Chondrocyte (in vitro differentiated cells): ENCODE data around the gene PDZRN3. TPM values are rescaled to one million over a fixed set of nuclear protein-coding genes. Genes with fewer than 3 reads are reported as not detected.

Experiments
- DNase-seq: peaks from one replicate; pipeline ENCODE4 v3.0.0; 2021; ENCODE audit warnings: mixed read lengths, low spot score
- H3K27ac Mint-ChIP-seq: one replicate; pipeline ENCODE4 v1.8.0; 2021; ENCODE audit warnings: mild to moderate bottlenecking, moderate library complexity, mixed read lengths; ENCODE audit not compliant: unreplicated experiment
- H3K27me3 Mint-ChIP-seq: 2 replicates; pipeline ENCODE4 v1.8.0; 2021; ENCODE audit warnings: low read depth, mixed read lengths
- H3K36me3 Mint-ChIP-seq: 2 replicates; pipeline ENCODE4 v1.8.0; 2021; ENCODE audit warnings: low read depth, mixed read lengths
- H3K4me1 Mint-ChIP-seq: 2 replicates; pipeline ENCODE4 v1.8.0; 2021; ENCODE audit warnings: low read depth, mild to moderate bottlenecking, mixed read lengths
- H3K4me3 Mint-ChIP-seq: one replicate; pipeline ENCODE4 v1.8.0; 2021; ENCODE audit warnings: mild to moderate bottlenecking, moderate library complexity, mixed read lengths; ENCODE audit not compliant: unreplicated experiment
- H3K9me3 Mint-ChIP-seq: 2 replicates; pipeline ENCODE4 v1.8.0; 2021; ENCODE audit warnings: low read depth, mixed read lengths
- total RNA-seq: library from RNA; stranded (reverse); gene quantifications from 3 replicates; pipeline ENCODE4 v1.2.1, GENCODE V29; 2021
- TF ChIP-seq, protein P1 (sequence below): fragments of 200-600 bp; sonication (generic); IDR thresholded peaks from 2 replicates; pipeline ENCODE4 v1.5.0; 2021; ENCODE audit warnings: antibody characterized with exemption, mild to moderate bottlenecking, moderate library complexity

PDZRN3 gene
- total RNA-seq, 1 donor from 2014 or later, result 19.4 TPM

DNA sequence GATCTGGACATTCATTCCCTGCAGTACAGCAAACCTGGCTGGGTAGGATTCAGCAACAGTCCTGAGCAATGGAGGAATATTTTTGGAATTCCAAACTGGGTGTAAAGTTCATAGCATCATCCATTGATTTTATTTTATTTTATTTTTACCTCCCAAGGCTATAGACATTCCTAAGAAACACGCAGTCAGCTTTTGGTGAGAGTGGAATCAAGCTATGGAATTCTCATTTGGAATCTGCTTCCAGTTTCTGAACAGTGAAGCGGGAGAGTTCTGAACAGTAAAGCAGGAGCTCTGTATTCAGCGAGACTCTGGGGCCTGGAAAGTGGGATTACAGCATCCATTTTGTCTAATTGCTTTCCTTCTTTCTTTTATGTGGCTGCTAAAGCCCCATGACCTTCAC, 1.4 kb upstream of the PDZRN3 start:
- Mint-ChIP-seq H3K36me3 (no peaks in the 10 kb centered on the region), H3K27ac (no peak overlapping the region), H3K4me1 (peaks cover 50% of the 10 kb centered on the region), H3K27me3 (no peaks in the 10 kb centered on the region), H3K9me3 (no peaks in the 10 kb centered on the region), H3K4me3 (peak overlapping the region; percentile 79)
- TF ChIP-seq, protein P1, sequence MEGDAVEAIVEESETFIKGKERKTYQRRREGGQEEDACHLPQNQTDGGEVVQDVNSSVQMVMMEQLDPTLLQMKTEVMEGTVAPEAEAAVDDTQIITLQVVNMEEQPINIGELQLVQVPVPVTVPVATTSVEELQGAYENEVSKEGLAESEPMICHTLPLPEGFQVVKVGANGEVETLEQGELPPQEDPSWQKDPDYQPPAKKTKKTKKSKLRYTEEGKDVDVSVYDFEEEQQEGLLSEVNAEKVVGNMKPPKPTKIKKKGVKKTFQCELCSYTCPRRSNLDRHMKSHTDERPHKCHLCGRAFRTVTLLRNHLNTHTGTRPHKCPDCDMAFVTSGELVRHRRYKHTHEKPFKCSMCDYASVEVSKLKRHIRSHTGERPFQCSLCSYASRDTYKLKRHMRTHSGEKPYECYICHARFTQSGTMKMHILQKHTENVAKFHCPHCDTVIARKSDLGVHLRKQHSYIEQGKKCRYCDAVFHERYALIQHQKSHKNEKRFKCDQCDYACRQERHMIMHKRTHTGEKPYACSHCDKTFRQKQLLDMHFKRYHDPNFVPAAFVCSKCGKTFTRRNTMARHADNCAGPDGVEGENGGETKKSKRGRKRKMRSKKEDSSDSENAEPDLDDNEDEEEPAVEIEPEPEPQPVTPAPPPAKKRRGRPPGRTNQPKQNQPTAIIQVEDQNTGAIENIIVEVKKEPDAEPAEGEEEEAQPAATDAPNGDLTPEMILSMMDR, result no peak
- no peak for DNase-seq

DNA sequence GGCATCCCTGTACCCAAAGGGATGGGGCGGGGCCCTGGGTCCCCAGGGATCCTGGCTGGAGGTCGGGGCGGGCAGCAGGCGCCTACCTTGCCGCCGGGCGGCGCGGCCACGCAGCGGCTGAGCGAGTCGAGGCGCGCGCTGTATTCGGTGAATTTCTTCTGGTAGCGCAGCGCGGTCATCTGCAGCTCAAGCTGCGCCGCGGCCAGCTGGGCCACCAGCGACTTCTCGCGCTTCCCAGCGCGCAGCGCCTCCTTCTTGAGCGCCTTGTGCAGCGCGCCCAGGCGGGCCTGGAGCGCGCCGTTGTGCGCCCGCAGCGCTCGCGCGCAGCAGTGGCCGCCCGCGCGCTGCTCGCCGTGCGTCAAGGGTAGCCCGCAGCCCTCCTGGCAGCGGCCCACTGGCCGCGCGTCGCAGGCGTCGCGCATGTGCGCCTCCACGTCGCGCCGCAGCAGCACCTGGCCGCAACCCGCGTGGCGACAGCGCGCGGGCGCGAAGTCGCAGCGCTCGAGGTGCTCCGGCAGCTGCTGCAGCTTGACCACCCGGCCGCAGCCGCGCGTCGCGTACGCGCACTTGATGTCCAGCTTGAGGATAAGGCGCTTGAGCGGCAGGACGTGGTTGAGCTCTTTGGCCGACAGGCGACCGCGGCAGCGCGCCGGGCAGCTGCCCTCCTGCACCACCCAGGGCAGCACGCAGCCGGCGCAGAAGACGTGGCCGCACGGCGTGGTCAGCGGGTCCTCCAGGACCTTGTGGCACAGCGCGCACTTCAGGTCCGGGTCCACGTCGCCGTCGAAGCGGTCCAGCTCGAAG, 522 bp downstream of the PDZRN3 start:
- peak; percentile 93 for DNase-seq
- H3K36me3 Mint-ChIP-seq, result no peaks in the 10 kb centered on the region
- H3K27ac Mint-ChIP-seq, result no peak overlapping the region
- H3K27me3 Mint-ChIP-seq, result no peaks in the 10 kb centered on the region
- H3K9me3 Mint-ChIP-seq, result no peaks in the 10 kb centered on the region
- peaks cover 60% of the 10 kb centered on the region for H3K4me1 Mint-ChIP-seq
- peak overlapping the region; percentile 79 for H3K4me3 Mint-ChIP-seq
- TF ChIP-seq, protein P1, result peak; percentile 61

DNA sequence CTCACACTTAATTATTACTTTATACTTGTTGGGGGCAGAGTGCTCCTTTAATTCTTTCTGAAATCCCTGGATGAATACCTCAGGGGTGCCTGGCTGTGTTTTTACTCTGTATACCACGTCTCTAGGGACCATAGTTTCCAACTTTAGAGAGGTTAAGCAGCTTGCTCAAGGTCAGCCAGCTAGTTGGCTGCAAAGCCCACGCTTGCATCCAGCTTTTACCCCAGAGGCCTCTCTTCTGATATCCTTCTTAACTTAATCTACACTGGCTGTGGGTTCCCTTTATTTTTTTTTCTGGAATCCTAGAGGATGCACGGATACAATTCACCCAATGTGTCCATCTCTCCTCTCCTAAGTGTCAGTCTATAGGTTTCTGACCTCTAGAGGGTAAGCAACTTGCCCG, 1.4 kb downstream of the PDZRN3 start:
- no peaks in the 10 kb centered on the region for H3K27me3 Mint-ChIP-seq
- TF ChIP-seq, protein P1, result no peak
- peak overlapping the region; percentile 42 for H3K27ac Mint-ChIP-seq
- no peaks in the 10 kb centered on the region for H3K36me3 Mint-ChIP-seq
- DNase-seq, result no peak
- H3K9me3 Mint-ChIP-seq, result no peaks in the 10 kb centered on the region
- H3K4me3 Mint-ChIP-seq, result peak overlapping the region; percentile 78
- peaks cover 68% of the 10 kb centered on the region for H3K4me1 Mint-ChIP-seq

DNA sequence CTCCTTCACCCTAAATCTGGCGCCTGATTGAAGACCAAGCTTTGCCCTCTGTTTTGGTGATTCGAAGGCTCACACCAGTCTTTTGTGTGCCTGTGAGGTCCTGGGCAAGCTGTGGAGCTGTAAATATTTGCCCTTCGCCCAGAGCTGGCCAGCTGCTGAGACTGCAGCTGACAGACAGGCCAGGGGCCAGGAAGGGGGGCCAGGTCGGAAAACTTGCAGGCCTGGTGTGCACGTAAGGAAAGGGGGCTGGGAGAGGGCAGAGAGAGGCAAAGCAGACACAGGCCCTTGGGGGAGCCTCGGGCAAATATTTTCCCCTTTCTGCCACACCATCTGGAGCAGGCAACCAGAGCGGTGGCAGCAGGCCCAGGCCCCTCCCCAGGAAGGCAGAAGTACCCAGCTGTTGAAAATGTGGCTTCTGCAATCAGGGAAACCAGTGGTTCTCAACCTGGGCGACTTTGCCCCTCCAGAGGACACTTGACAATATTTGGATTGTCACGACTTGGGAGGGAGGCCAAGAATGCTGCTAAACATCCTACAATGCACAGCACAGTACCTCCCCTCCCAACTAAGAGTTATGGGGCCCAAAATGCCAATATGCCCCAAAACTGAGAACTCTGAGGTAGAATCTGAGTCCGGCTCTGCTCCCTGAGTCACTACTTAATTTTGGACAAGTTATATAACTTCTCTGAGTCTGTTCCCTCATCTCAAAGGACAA, 2.5 kb downstream of the PDZRN3 start:
- Mint-ChIP-seq H3K36me3 (no peaks in the 10 kb centered on the region), H3K27ac (peak overlapping the region; percentile 89), H3K4me3 (peak overlapping the region; percentile 78), H3K4me1 (peaks cover 73% of the 10 kb centered on the region), H3K9me3 (no peaks in the 10 kb centered on the region), H3K27me3 (no peaks in the 10 kb centered on the region)
- no peak for DNase-seq
- TF ChIP-seq, protein P1, result no peak

DNA sequence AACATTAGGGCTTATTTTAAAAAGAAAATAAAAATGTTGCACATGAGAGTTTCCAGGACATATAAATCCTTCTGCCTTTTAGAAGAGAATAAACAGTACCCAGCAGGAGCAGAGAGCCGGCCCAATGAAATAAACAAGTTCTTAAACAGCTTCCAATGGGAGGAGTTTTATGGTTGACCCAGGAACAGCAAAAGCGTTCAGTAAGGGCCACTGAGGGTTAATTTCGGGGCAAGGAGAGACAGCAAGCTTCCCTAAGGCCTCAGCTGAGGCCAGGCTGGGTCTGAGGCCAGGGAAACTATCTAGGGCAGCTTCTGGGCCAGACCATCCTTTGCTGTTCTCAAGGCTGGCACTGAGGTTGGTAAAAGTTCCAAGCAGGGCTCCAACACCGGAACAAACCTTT, 3.4 kb downstream of the PDZRN3 start:
- Mint-ChIP-seq H3K4me1 (peaks cover 65% of the 10 kb centered on the region), H3K4me3 (peak overlapping the region; percentile 78), H3K27ac (peak overlapping the region; percentile 89), H3K36me3 (no peaks in the 10 kb centered on the region), H3K9me3 (no peaks in the 10 kb centered on the region), H3K27me3 (no peaks in the 10 kb centered on the region)
- TF ChIP-seq, protein P1, result no peak
- no peak for DNase-seq
